ENCODE measurements around the gene CHEK2.

GRCh38 chr22:28715611-28716010 is 26.0 kb downstream of the CHEK2 start:
- no peak for TF ChIP-seq CTCF (conservative IDR thresholded peaks at IDR 0.05)
- TF ChIP-seq ZFX (IDR thresholded peaks at IDR 0.05): no peak

Measured in C4-2B (cell line).